MCF 10A (cell line): Measurements from ENCODE around the gene FBLN1. TPM values are rescaled to one million over a fixed set of nuclear protein-coding genes. Genes with fewer than 3 reads are reported as not detected.

Experiments used
- BruUV-seq: library from RNA; stranded (reverse); fragments of 400-500 nt; replicated peaks from 2 replicates; lab custom pipeline; 2021; lab: Mats Ljungman, UMichigan
- CTCF ChIA-PET: fragments of 300-600 bp; sonication (Branson Sonifier 250); formaldehyde crosslinking; extraction: SDS; loops from one replicate; lab custom pipeline; 2021; ENCODE audit warnings: antibody characterized with exemption, inconsistent platforms; lab: Yijun Ruan, JAX
- POLR2A ChIA-PET: fragments of 300-600, 350-650 bp; sonication (Branson Sonifier 250); formaldehyde crosslinking; extraction: SDS; loops from one replicate; lab custom pipeline; 2020; ENCODE audit warnings: antibody characterized with exemption, inconsistent platforms; lab: Yijun Ruan, JAX
- DNase-seq: peaks from one replicate; pipeline ENCODE4 v3.0.0-alpha.2; 2018; ENCODE audit not compliant: unreplicated experiment
- H3K27ac Mint-ChIP-seq: one replicate; pipeline ENCODE4 v1.8.0; 2022; ENCODE audit warnings: mild to moderate bottlenecking, low read depth, mixed read lengths; ENCODE audit not compliant: unreplicated experiment
- H3K27me3 Mint-ChIP-seq: one replicate; pipeline ENCODE4 v1.8.0; 2022; ENCODE audit warnings: mixed read lengths; ENCODE audit not compliant: insufficient read depth, unreplicated experiment
- H3K36me3 Mint-ChIP-seq: one replicate; pipeline ENCODE4 v1.8.0; 2022; ENCODE audit warnings: mild to moderate bottlenecking, moderate library complexity, mixed read lengths; ENCODE audit not compliant: insufficient read depth, unreplicated experiment
- H3K4me1 Mint-ChIP-seq: one replicate; pipeline ENCODE4 v1.8.0; 2022; ENCODE audit warnings: mixed read lengths; ENCODE audit not compliant: insufficient read depth, unreplicated experiment
- H3K4me3 Mint-ChIP-seq: one replicate; pipeline ENCODE4 v1.8.0; 2022; ENCODE audit warnings: mild to moderate bottlenecking, moderate library complexity, mixed read lengths; ENCODE audit not compliant: unreplicated experiment
- H3K9me3 Mint-ChIP-seq: one replicate; pipeline ENCODE4 v1.8.0; 2022; ENCODE audit warnings: mixed read lengths; ENCODE audit not compliant: unreplicated experiment
- intact Hi-C: fragments of 100-400 bp; cut with micrococcal nuclease; formaldehyde crosslinking; loops from 2 replicates; pipeline ENCODE4 v1.14.1; 2022
- total RNA-seq: library from RNA; stranded (reverse); gene quantifications from 2 replicates; pipeline ENCODE4 v1.2.3, GENCODE V29; 2022
- TF ChIP-seq, protein P1 (sequence below): fragments of 200-600 bp; IDR thresholded peaks from one replicate; pipeline ENCODE4 v1.8.0; 2022; ENCODE audit warnings: antibody characterized with exemption, mild to moderate bottlenecking; ENCODE audit not compliant: unreplicated experiment

Gene FBLN1
- total RNA-seq, 1 experiment from 2014 or later: 110 TPM

DNA sequence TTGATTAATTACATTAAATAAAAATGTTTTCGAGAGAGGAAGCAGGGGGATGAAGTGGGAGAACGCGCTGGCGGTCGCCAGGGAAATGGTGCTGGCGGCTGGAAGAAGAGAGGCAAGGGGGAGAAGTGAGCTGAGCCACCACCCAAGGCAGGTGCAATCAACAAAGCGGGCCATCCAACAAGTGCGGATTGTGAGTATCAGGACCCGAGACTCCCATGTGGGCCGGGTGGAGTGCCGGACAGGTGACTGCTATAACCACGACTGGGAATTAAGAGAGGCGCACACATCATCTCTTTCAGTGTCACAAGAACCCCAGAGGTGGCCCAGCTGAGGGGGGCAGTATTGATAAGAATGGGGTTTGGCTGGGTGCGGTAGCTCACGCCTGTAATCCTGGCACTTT lies 127.8 kb downstream of the FBLN1 start:
- peaks cover 27% of the 10 kb centered on the region for H3K27me3 Mint-ChIP-seq
- ChIA-PET CTCF (interaction anchor here (0.8 kb wide), 1 partner anchor 233 kb away, joined by 3 read pairs; no protein-coding TSS in a partner anchor), POLR2A (no interaction called here)
- no TSS peak for BruUV-seq
- H3K27ac Mint-ChIP-seq: no peak overlapping the region
- H3K4me3 Mint-ChIP-seq: no peak overlapping the region
- intact Hi-C loops: no loop called here
- no peaks in the 10 kb centered on the region for H3K9me3 Mint-ChIP-seq
- peaks cover 12% of the 10 kb centered on the region for H3K4me1 Mint-ChIP-seq
- no peak for DNase-seq
- H3K36me3 Mint-ChIP-seq: no peaks in the 10 kb centered on the region
- TF ChIP-seq, protein P1, sequence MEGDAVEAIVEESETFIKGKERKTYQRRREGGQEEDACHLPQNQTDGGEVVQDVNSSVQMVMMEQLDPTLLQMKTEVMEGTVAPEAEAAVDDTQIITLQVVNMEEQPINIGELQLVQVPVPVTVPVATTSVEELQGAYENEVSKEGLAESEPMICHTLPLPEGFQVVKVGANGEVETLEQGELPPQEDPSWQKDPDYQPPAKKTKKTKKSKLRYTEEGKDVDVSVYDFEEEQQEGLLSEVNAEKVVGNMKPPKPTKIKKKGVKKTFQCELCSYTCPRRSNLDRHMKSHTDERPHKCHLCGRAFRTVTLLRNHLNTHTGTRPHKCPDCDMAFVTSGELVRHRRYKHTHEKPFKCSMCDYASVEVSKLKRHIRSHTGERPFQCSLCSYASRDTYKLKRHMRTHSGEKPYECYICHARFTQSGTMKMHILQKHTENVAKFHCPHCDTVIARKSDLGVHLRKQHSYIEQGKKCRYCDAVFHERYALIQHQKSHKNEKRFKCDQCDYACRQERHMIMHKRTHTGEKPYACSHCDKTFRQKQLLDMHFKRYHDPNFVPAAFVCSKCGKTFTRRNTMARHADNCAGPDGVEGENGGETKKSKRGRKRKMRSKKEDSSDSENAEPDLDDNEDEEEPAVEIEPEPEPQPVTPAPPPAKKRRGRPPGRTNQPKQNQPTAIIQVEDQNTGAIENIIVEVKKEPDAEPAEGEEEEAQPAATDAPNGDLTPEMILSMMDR: no peak

DNA sequence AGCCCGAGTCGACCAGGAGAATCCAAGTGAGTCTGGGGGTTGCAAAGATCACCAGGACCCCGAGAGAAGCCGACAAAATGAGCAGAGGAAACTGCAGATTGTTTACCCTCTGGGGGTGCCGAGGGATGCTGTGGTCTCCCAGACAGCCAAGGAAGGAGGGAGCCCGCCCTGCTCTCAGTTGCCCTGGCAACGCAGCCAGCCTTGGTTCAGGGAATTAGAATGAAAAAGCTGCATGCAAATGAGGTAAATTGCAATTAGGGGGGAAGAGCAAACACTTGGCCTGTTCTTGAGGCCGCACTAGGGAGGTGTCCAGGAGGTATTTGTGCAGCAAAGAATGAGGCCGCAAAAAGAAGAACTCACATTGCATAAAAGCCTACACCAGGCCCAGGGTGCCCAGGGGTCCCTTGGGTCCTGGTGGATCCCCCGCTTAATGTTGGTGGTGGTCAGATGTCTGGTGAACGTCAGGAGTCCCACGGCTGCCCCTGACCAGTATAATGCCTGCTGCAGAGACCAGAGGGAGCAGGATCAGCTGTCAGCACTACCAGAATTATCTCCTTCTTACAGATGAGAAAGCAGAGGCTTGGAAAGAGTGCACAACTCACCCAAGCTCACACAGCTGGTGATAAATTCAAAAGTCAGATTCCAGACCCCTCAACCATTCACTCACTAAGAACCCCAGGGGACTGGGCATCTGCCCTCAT lies 128.6 kb downstream of the FBLN1 start:
- TF ChIP-seq, protein P1: no peak
- BruUV-seq: no TSS peak
- peaks cover 10% of the 10 kb centered on the region for H3K4me1 Mint-ChIP-seq
- ChIA-PET CTCF (interaction anchor here (1.2 kb wide), 1 partner anchor 14 kb away, joined by 3 read pairs; no protein-coding TSS in a partner anchor), POLR2A (no interaction called here)
- DNase-seq: no peak
- H3K9me3 Mint-ChIP-seq: no peaks in the 10 kb centered on the region
- intact Hi-C loops: no loop called here
- H3K36me3 Mint-ChIP-seq: no peaks in the 10 kb centered on the region
- H3K27ac Mint-ChIP-seq: no peak overlapping the region
- H3K4me3 Mint-ChIP-seq: no peak overlapping the region
- peaks cover 27% of the 10 kb centered on the region for H3K27me3 Mint-ChIP-seq

DNA sequence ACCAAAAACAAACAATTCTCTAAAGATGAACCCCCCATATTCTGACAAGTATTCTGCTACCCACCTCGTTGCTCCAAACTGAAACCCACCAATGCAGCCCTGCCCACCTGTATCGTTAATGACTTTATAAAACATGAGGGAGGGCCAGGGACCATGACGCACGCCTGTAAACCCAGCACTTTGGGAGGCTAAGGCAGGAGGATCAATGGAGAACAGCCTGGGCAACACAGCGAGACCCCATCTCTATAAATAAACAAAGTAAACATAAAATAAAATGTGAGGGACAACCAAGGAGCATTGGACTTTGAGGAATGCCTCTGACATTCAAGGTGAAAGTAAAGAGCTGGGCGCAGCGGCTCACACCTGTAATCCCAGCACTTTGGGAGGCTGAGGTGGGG lies 129.2 kb downstream of the FBLN1 start:
- intact Hi-C loops: no loop called here
- no peaks in the 10 kb centered on the region for H3K36me3 Mint-ChIP-seq
- H3K27me3 Mint-ChIP-seq: peaks cover 27% of the 10 kb centered on the region
- H3K4me3 Mint-ChIP-seq: no peak overlapping the region
- TF ChIP-seq, protein P1: no peak
- H3K9me3 Mint-ChIP-seq: no peaks in the 10 kb centered on the region
- POLR2A ChIA-PET: no interaction called here
- CTCF ChIA-PET: interaction anchor here (0.6 to 1.2 kb wide), 2 partner anchors 12 to 13 kb away, joined by 3 to 4 read pairs; no protein-coding TSS in a partner anchor
- no peak for DNase-seq
- no peak overlapping the region for H3K27ac Mint-ChIP-seq
- peaks cover 6% of the 10 kb centered on the region for H3K4me1 Mint-ChIP-seq
- no TSS peak for BruUV-seq

DNA sequence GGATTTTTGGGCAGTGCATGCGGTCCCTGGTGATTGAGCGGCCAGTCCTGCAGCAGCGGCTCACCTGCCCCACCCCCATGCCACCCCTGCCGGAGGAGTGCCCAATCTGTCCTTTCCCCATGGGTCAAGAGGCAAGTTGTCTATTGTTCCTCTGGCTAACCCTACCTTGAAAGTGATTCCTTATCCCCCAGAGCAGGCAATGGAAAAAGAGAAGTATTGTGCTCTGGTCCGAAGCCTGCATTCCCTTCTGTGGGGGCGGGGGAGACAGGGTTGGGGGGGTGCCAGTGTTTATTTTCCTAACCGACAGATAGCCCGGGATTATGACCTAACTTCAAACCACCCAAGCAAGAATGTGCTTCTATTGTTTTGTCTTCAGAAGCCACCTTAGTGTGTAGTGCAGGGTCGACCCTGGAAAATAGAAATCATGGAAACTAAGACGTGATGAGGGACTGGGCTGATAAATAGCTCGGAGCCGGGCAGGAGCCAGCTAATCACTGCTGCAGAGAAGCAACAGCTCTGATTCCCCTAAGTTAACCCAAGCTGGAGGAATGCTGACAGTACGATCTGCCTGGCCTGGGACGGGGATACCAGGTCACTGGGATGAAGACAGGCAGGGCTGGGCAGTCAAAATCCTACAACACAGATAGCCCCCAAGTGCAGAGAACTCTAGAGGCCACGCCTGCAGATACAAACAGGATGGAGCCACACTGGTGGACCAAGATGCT lies 130.3 kb downstream of the FBLN1 start:
- BruUV-seq: no TSS peak
- TF ChIP-seq, protein P1: no peak
- CTCF ChIA-PET: interaction anchor here (0.6 to 1.6 kb wide), 6 partner anchors 12 to 224 kb away, joined by 3 to 9 read pairs (median 4); no protein-coding TSS in a partner anchor
- no peak for DNase-seq
- peaks cover 6% of the 10 kb centered on the region for H3K4me1 Mint-ChIP-seq
- intact Hi-C loops: no loop called here
- POLR2A ChIA-PET: interaction anchor here (0.6 kb wide), 1 partner anchor 79 kb away, joined by 3 read pairs; no protein-coding TSS in a partner anchor
- H3K27ac Mint-ChIP-seq: no peak overlapping the region
- no peaks in the 10 kb centered on the region for H3K36me3 Mint-ChIP-seq
- H3K27me3 Mint-ChIP-seq: peaks cover 27% of the 10 kb centered on the region
- H3K4me3 Mint-ChIP-seq: no peak overlapping the region
- H3K9me3 Mint-ChIP-seq: no peaks in the 10 kb centered on the region
